SU-DHL-6 (cell line): ENCODE measurements around the gene TMC3.

ENCODE experiments used
- H2AFZ ChIP-seq: fragments of 200-600 bp; sonication (generic); 2 replicates; pipeline ENCODE4 v1.6.1; 2014; ENCODE audit warnings: low read depth, mild to moderate bottlenecking, moderate library complexity, mixed read lengths, antibody characterized with exemption, low read length; ENCODE audit not compliant: severe bottlenecking
- H3F3A ChIP-seq: fragments of 200-600 bp; shearing (Covaris generic); 2 replicates; pipeline ENCODE4 v1.6.0; 2016; ENCODE audit warnings: antibody characterized with exemption, mild to moderate bottlenecking; ENCODE audit not compliant: insufficient read depth
- H3K27ac ChIP-seq: fragments of 200-600 bp; sonication (generic); 2 replicates; pipeline ENCODE4 v1.5.1; 2016; ENCODE audit warnings: low read depth, mild to moderate bottlenecking, low read length, moderate library complexity, mixed read lengths
- H3K27me3 ChIP-seq: fragments of 200-600 bp; sonication (generic), shearing (Covaris generic); 2 replicates; pipeline ENCODE4 v1.6.0; 2014; ENCODE audit warnings: mild to moderate bottlenecking, low read length
- H3K36me3 ChIP-seq: fragments of 200-600 bp; sonication (generic); 2 replicates; pipeline ENCODE4 v1.6.1; 2014; ENCODE audit warnings: mild to moderate bottlenecking, low read length, mixed read lengths
- H3K4me2 ChIP-seq: fragments of 300-600, 200-600 bp; shearing (Covaris generic), sonication (generic); 2 replicates; pipeline ENCODE4 v1.6.0; 2014; ENCODE audit warnings: low read length, low read depth, mild to moderate bottlenecking; ENCODE audit not compliant: poor library complexity, severe bottlenecking
- H3K4me3 ChIP-seq: fragments of 200-600 bp; sonication (generic); 2 replicates; pipeline ENCODE4 v1.5.1; 2014; ENCODE audit warnings: antibody characterized with exemption, low read length, mild to moderate bottlenecking, mixed read lengths; ENCODE audit not compliant: insufficient read depth, poor library complexity, severe bottlenecking
- H3K79me2 ChIP-seq: fragments of 200-600 bp; sonication (generic); 2 replicates; pipeline ENCODE4 v1.6.1; 2014; ENCODE audit warnings: mild to moderate bottlenecking, low read length, moderate library complexity; ENCODE audit not compliant: insufficient read depth
- H3K9ac ChIP-seq: fragments of 200-600 bp; sonication (generic); 2 replicates; pipeline ENCODE4 v1.7.0; 2014; ENCODE audit warnings: mild to moderate bottlenecking, low read length
- H3K9me2 ChIP-seq: fragments of 200-600 bp; sonication (generic); replicated peaks from 2 replicates; pipeline ENCODE4 v1.6.1; 2014; ENCODE audit warnings: low read length; ENCODE audit not compliant: insufficient read depth
- H3K9me3 ChIP-seq: fragments of 200-600 bp; sonication (generic); 2 replicates; pipeline ENCODE4 v1.6.1; 2014; ENCODE audit warnings: low read length, mixed read lengths; ENCODE audit not compliant: insufficient read depth
- H4K20me1 ChIP-seq: fragments of 200-600 bp; sonication (generic); 2 replicates; pipeline ENCODE4 v1.6.1; 2014; ENCODE audit warnings: low read depth, mild to moderate bottlenecking, antibody characterized with exemption, low read length, moderate library complexity, mixed read lengths
- CTCF ChIP-seq: fragments of 200-600 bp; sonication (generic); IDR thresholded peaks from one replicate; pipeline ENCODE4 v1.5.1; 2017; ENCODE audit warnings: antibody characterized with exemption, mild to moderate bottlenecking, low read length, moderate library complexity; ENCODE audit not compliant: insufficient read depth, poor library complexity, severe bottlenecking
- EZH2phosphoT487 ChIP-seq: fragments of 200-600 bp; sonication (generic), shearing (Covaris generic); conservative IDR thresholded peaks from 2 replicates; pipeline ENCODE4 v1.6.1; 2018; ENCODE audit warnings: mild to moderate bottlenecking, antibody characterized with exemption, low read length, moderate library complexity, mixed read lengths

The TMC3 gene

DNA sequence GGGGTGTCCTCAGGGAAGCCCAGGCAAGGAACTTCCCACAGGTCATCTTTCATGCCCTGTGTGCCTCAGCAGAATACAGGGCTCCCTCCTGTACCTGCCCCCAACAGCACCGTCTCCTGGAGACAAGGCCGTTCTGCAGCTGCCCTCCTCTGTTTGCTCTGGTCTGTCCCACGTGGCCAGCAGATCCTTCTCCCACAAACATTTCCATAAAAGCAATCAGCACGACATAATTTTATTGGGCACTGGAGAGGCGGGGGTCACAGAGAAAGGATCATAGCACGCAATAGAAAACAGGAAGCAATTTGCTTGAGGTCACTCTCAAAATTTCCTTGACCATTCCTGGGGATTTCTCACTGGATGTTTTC lies 79.5 kb downstream of the TMC3 start:
- H3K27me3 ChIP-seq = no peaks in the 10 kb centered on the region
- H4K20me1 ChIP-seq = no peaks in the 10 kb centered on the region
- H3K36me3 ChIP-seq = no peaks in the 10 kb centered on the region
- peak overlapping the region; percentile 94 for H3K27ac ChIP-seq
- H2AFZ ChIP-seq = peak overlapping the region; percentile 59
- TF ChIP-seq EZH2phosphoT487 = no peak
- peak; percentile 28 for TF ChIP-seq CTCF
- H3F3A ChIP-seq = peaks cover 41% of the 10 kb centered on the region
- H3K9me3 ChIP-seq = no peaks in the 10 kb centered on the region
- peaks cover 3% of the 10 kb centered on the region; the same call in 1 of the 2 replicates for H3K79me2 ChIP-seq
- no peaks in the 10 kb centered on the region for H3K9me2 ChIP-seq
- peak overlapping the region; percentile 65 for H3K4me2 ChIP-seq
- peak overlapping the region; percentile 53 for H3K9ac ChIP-seq
- peak overlapping the region; percentile 31 for H3K4me3 ChIP-seq

- H3K9me2 ChIP-seq = no peaks in the 10 kb centered on the region
- H3K9ac ChIP-seq = peak overlapping the region; percentile 53
- H3K9me3 ChIP-seq = no peaks in the 10 kb centered on the region
- peak overlapping the region; percentile 59 for H2AFZ ChIP-seq
- H4K20me1 ChIP-seq = no peaks in the 10 kb centered on the region
- H3K4me3 ChIP-seq = peak overlapping the region; percentile 43
- H3K79me2 ChIP-seq = no peaks in the 10 kb centered on the region; the same call in 1 of the 2 replicates
- no peak for TF ChIP-seq CTCF
- no peak for TF ChIP-seq EZH2phosphoT487
- H3K27me3 ChIP-seq = no peaks in the 10 kb centered on the region
- H3K4me2 ChIP-seq = peak overlapping the region; percentile 65
- no peaks in the 10 kb centered on the region for H3K36me3 ChIP-seq
- peak overlapping the region; percentile 94 for H3K27ac ChIP-seq
- peaks cover 41% of the 10 kb centered on the region for H3F3A ChIP-seq
Measured at GRCh38 chr15:81293728-81294515, 80.1 kb downstream of the TMC3 start.

DNA sequence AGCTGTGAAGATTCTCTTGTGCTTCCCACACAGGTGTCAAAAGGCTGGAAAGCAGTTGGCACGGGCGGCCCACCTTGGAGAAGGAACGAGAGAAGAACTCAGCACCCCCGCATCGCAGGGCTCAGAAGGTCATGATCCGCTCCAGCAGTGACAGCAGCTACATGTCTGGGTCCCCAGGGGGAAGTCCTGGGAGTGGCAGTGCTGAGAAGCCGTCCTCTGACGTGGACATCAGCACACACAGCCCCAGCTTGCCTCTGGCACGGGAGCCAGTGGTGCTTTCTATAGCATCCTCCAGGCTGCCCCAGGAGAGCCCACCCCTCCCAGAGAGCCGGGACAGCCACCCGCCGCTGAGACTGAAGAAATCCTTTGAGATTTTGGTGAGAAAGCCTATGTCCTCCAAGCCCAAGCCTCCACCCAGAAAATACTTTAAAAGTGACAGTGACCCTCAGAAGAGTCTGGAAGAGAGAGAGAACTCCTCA lies 81.5 kb downstream of the TMC3 start:
- Histone ChIP-seq H3K36me3 (no peaks in the 10 kb centered on the region), H3F3A (peaks cover 41% of the 10 kb centered on the region), H3K4me2 (peak overlapping the region; percentile 65), H3K9me2 (no peaks in the 10 kb centered on the region), H3K27me3 (no peaks in the 10 kb centered on the region), H3K9ac (peak overlapping the region; percentile 53), H3K4me3 (peak overlapping the region; percentile 43), H2AFZ (peak overlapping the region; percentile 1), H3K27ac (peak overlapping the region; percentile 94), H3K79me2 (no peaks in the 10 kb centered on the region; the same call in 1 of the 2 replicates), H3K9me3 (no peaks in the 10 kb centered on the region), H4K20me1 (no peaks in the 10 kb centered on the region)
- no peak for TF ChIP-seq CTCF
